ENCODE data around the gene TNNT1. TPM values are rescaled to one million over a fixed set of nuclear protein-coding genes. Genes with fewer than 3 reads are reported as not detected.
"Not testable (repeated sequence)": the region's sequence is repeated elsewhere in the genome, so short reads cannot be mapped to it uniquely, and the experiment has no call there.

The TNNT1 gene
- total RNA-seq, 6 experiments from 2014 or later: 1.2 to 10.9 (median 1.6) TPM; not detected in 2

- Histone ChIP-seq H3K27ac (no peak overlapping the region), H3K4me1 (no peaks in the 10 kb centered on the region), H3K36me3 (peaks cover 0 to 2% (median 0%) of the 10 kb centered on the region in 4 donors), H3K27me3 (no peaks in the 10 kb centered on the region), H3K4me3 (no peak overlapping the region), H3K9me3 (no peaks in the 10 kb centered on the region)
- WGBS (ENCODE audit: insufficient coverage, low coverage, low lambda C conversion rate, missing lambda C conversion rate): 77% methylated on average over 6 of the region's 20 CpGs
- intact Hi-C loops (cut with DNase I): no loop called here
- TF ChIP-seq, protein P1, sequence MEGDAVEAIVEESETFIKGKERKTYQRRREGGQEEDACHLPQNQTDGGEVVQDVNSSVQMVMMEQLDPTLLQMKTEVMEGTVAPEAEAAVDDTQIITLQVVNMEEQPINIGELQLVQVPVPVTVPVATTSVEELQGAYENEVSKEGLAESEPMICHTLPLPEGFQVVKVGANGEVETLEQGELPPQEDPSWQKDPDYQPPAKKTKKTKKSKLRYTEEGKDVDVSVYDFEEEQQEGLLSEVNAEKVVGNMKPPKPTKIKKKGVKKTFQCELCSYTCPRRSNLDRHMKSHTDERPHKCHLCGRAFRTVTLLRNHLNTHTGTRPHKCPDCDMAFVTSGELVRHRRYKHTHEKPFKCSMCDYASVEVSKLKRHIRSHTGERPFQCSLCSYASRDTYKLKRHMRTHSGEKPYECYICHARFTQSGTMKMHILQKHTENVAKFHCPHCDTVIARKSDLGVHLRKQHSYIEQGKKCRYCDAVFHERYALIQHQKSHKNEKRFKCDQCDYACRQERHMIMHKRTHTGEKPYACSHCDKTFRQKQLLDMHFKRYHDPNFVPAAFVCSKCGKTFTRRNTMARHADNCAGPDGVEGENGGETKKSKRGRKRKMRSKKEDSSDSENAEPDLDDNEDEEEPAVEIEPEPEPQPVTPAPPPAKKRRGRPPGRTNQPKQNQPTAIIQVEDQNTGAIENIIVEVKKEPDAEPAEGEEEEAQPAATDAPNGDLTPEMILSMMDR (IDR thresholded peaks at IDR 0.05): no peak
- no peak for TF ChIP-seq POLR2A (IDR thresholded peaks at IDR 0.05)
- no peak for ATAC-seq
- DNase-seq: peak in 1 of 3 donors; percentile 43
These were observed 39.3 kb downstream of the TNNT1 start for GRCh38 chr19:55109527-55110291.

- H3K27ac ChIP-seq; H3K4me1 ChIP-seq; ATAC-seq; DNase-seq; H3K9me3 ChIP-seq; H3K27me3 ChIP-seq; H3K4me3 ChIP-seq; intact Hi-C loops (cut with DNase I): not testable (repeated sequence)
- 100% methylated on average over 1 of the region's 3 CpGs for WGBS (ENCODE audit: insufficient coverage, low coverage, low lambda C conversion rate, missing lambda C conversion rate)
- H3K36me3 ChIP-seq: peaks cover 0 to 13% (median 8%) of the 10 kb centered on the region in 4 donors
These were observed 41.8 kb downstream of the TNNT1 start for GRCh38 chr19:55107252-55107651.

DNA sequence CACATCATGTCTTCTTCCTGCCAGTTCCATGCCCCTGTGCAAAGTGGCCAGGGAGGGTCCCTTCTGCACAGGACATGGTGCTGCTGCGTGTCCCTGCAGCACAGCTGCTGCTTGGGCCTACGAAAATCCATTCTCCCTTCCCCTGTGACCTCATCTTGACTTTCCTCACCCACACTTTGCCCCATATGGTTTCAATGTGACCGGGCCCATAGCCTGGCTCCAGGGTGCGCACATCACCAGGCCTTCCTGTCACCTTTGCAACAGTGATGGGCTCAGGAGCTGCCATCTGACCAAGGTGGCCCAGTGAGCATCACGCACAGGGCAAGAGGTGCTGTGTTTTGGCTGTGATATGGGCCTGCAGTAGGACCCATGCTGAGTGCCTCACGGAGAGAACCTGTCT, 42.4 kb downstream of the TNNT1 start:
- H3K4me1 ChIP-seq: no peaks in the 10 kb centered on the region
- DNase-seq (peak in 1 of 3 donors; percentile 27), ATAC-seq (no peak)
- H3K27ac ChIP-seq: no peak overlapping the region
- TF ChIP-seq, protein P1 (IDR thresholded peaks at IDR 0.05): no peak
- no peak for TF ChIP-seq POLR2A (IDR thresholded peaks at IDR 0.05)
- intact Hi-C loops (cut with DNase I): no loop called here
- WGBS (ENCODE audit: insufficient coverage, low coverage, low lambda C conversion rate, missing lambda C conversion rate): 63% methylated on average over 1 of the region's 6 CpGs
- H3K27me3 ChIP-seq: no peaks in the 10 kb centered on the region
- H3K36me3 ChIP-seq: peaks cover 0 to 15% (median 8%) of the 10 kb centered on the region in 4 donors
- no peaks in the 10 kb centered on the region for H3K9me3 ChIP-seq
- H3K4me3 ChIP-seq: no peak overlapping the region

GRCh38 chr19:55105237-55105636, 43.8 kb downstream of the TNNT1 start:
- ATAC-seq (no peak), DNase-seq (no peak)
- H3K27ac ChIP-seq: no peak overlapping the region
- peaks cover 0 to 15% (median 8%) of the 10 kb centered on the region in 4 donors for H3K36me3 ChIP-seq
- TF ChIP-seq, protein P1 (IDR thresholded peaks at IDR 0.05): no peak
- no peak for TF ChIP-seq POLR2A (IDR thresholded peaks at IDR 0.05)
- intact Hi-C loops (cut with DNase I): no loop called here
- H3K4me1 ChIP-seq: no peaks in the 10 kb centered on the region
- no CpG with 5 or more reads among the region's 2 CpGs for WGBS (ENCODE audit: insufficient coverage, low coverage, low lambda C conversion rate, missing lambda C conversion rate)
- no peak overlapping the region for H3K4me3 ChIP-seq
- H3K9me3 ChIP-seq: no peaks in the 10 kb centered on the region
- no peaks in the 10 kb centered on the region for H3K27me3 ChIP-seq

GRCh38 chr19:55103190-55103589, 45.8 kb downstream of the TNNT1 start:
- Histone ChIP-seq H3K9me3 (no peaks in the 10 kb centered on the region), H3K27me3 (no peaks in the 10 kb centered on the region), H3K4me3 (no peak overlapping the region), H3K36me3 (peaks cover 0 to 25% (median 8%) of the 10 kb centered on the region in 4 donors), H3K27ac (no peak overlapping the region), H3K4me1 (no peaks in the 10 kb centered on the region)
- DNase-seq: no peak
- no peak for ATAC-seq
- TF ChIP-seq POLR2A (IDR thresholded peaks at IDR 0.05): no peak
- TF ChIP-seq, protein P1 (IDR thresholded peaks at IDR 0.05): no peak
- WGBS (ENCODE audit: insufficient coverage, low coverage, low lambda C conversion rate, missing lambda C conversion rate): 100% methylated on average over 1 of the region's 9 CpGs
- intact Hi-C loops (cut with DNase I): no loop called here

Data from right lobe of liver (tissue), 6 donors.